Ovary (tissue), 9 donors: ENCODE measurements around the gene ACYP2. TPM values are rescaled to one million over a fixed set of nuclear protein-coding genes. Genes with fewer than 3 reads are reported as not detected.

ENCODE experiments used
- DNase-seq, 5 donors: peaks; one replicate each; pipeline ENCODE4 v3.0.0-alpha.2; 2019 to 2020
- H3K27ac ChIP-seq, 2 donors: fragments of 200-600 bp; one replicate each; pipeline versions ENCODE4 v1.5.1 to v1.8.0; 2019 to 2022
- H3K27me3 ChIP-seq: fragments of 200-600 bp; one replicate; pipeline ENCODE4 v1.8.0; 2022
- H3K36me3 ChIP-seq: fragments of 200-600 bp; sonication (generic); one replicate; pipeline ENCODE4 v1.5.1; 2019
- H3K4me1 ChIP-seq: one replicate; pipeline ENCODE4 v1.8.1; 2013; ENCODE audit warnings: mild to moderate bottlenecking, moderate library complexity; ENCODE audit not compliant: insufficient read depth
- H3K4me3 ChIP-seq: fragments of 200-600 bp; sonication (generic); one replicate; pipeline ENCODE4 v1.5.1; 2017
- H3K9me3 ChIP-seq, 2 donors: fragments of 200-600 bp in 1 of 2; sonication (generic) in 1 of 2; one replicate each; pipeline versions ENCODE4 v1.5.1 to v1.8.1; 2013 to 2019; ENCODE audit warnings: mild to moderate bottlenecking in 1 of 2, moderate library complexity in 1 of 2
- CTCF ChIP-seq, 3 donors: fragments of 450-650 bp in 2 of 3; fragments of 200-600 bp in 1 of 3; IDR thresholded peaks; one replicate each; pipeline versions ENCODE4 v1.5.1 to v1.8.0; 2016 to 2022; ENCODE audit warnings: antibody characterized with exemption in 3 of 3, mild to moderate bottlenecking in 1 of 3
- EP300 ChIP-seq: sonication (generic); formaldehyde crosslinking; IDR thresholded peaks from one replicate; pipeline ENCODE4 v1.6.1; 2017; ENCODE audit warnings: antibody characterized with exemption
- POLR2A ChIP-seq: fragments of 450-650 bp; IDR thresholded peaks from one replicate; pipeline ENCODE4 v1.6.1; 2017; ENCODE audit warnings: antibody characterized with exemption, mild to moderate bottlenecking, moderate library complexity
- WGBS, 3 donors: extraction: QIAGEN DNeasy Blood & Tissue Kit in 1 of 3; methylation state at CpG; one replicate each; pipeline versions ENCODE4 v1.1.5 to v1.1.7; 2013 to 2017; 5-methylcytosine and 5-hydroxymethylcytosine counted together
- intact Hi-C, 4 donors: fragments of 100-400 bp; cut with DNase I; formaldehyde crosslinking; loops; one replicate each; pipeline versions ENCODE4 v1.11.0 to v1.15.1; 2022 to 2023
- polyA plus RNA-seq, 2 donors: library from polyadenylated mRNA; stranded (reverse); fragments of 200-250 nt in 1 of 2; fragments of 350-450 nt in 1 of 2; fragmentation: Illumina TruSeq in 1 of 2; extraction: RNeasy Lipid Tissue Mini Kit (QIAGEN cat#74804) in 1 of 2; gene quantifications; one replicate each; pipeline ENCODE4 v1.2.3, GENCODE V29; 2013 to 2014
- total RNA-seq, 7 donors: library from RNA; depleted of rRNA in 2 of 7; stranded (reverse); fragments of >200 nt in 2 of 7; fragmentation: NEBNext Ultra II Directional in 3 of 7; extraction: Animal tissue kit (Norgen Biotek cat#: 25700) in 3 of 7; gene quantifications; one replicate each; pipeline versions ENCODE4 v1.1.0 to v1.2.4, GENCODE V29; 2016 to 2023
- donor health status: DM: no; HTN: no; CAD: no; lungs with moderate emphysema.
- donor health status: DM: no; HTN: no; CAD: no.
- donor health status: Bipolar disorder and iron deficiency.
- donor health status: DM: yes; HTN: yes; CAD: no.
- donor health status: DM: no; HTN: no; CAD: no.
- donor health status: DM: yes; HTN: yes; CAD: no.

ACYP2 gene
- total and polyA plus RNA-seq, 9 donors, result 10.4 to 27.1 (median 13.9) TPM

- Histone ChIP-seq H3K36me3 (no peaks in the 10 kb centered on the region), H3K27me3 (no peaks in the 10 kb centered on the region), H3K27ac (no peak overlapping the region), H3K4me1 (no peaks in the 10 kb centered on the region), H3K4me3 (no peak overlapping the region), H3K9me3 (no peaks in the 10 kb centered on the region)
- 90 to 97% (median 96%) methylated on average over 1 of the region's 1 CpG for WGBS, 3 donors
- intact Hi-C loops, result no loop called here
- DNase-seq, result no peak
- no peak for TF ChIP-seq EP300
- no peak for TF ChIP-seq POLR2A
- TF ChIP-seq CTCF (IDR thresholded peaks at IDR 0.05), result no peak
Measured at GRCh38 chr2:54073796-54074195, 41.6 kb upstream of the ACYP2 start.

- no peak for DNase-seq
- WGBS, 3 donors, result 85 to 91% (median 87%) methylated on average over 9 of the region's 9 CpGs
- H3K9me3 ChIP-seq, result no peaks in the 10 kb centered on the region
- no peaks in the 10 kb centered on the region for H3K27me3 ChIP-seq
- intact Hi-C loops, result no loop called here
- no peak overlapping the region for H3K27ac ChIP-seq
- H3K4me1 ChIP-seq, result no peaks in the 10 kb centered on the region
- H3K4me3 ChIP-seq, result no peak overlapping the region
- H3K36me3 ChIP-seq, result no peaks in the 10 kb centered on the region
- TF ChIP-seq EP300 (no peak), POLR2A (no peak), CTCF (IDR thresholded peaks at IDR 0.05) (no peak)
Measured at GRCh38 chr2:54074606-54075341, 40.6 kb upstream of the ACYP2 start.

DNA sequence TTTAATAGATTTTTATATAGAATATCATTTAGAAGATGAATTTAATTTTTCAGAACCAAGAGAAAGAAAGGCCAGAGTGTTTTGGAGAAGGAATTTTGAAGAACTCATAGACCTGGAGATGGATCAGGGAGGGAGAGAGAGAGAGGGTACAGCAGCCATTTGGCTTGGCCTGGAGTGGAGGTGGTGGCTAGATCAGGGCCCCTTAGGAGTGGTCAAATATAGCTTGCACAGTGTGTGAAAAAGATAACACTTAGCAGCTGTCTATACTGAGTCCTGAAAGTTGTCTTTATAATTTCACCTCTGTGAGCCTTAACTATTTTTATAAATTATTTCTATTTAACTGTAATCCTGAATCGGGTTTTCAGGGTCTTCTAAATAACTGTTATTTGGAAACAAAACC is 38.8 kb upstream of the ACYP2 start:
- Histone ChIP-seq H3K4me1 (no peaks in the 10 kb centered on the region), H3K27ac (no peak overlapping the region), H3K9me3 (no peaks in the 10 kb centered on the region), H3K4me3 (no peak overlapping the region), H3K27me3 (no peaks in the 10 kb centered on the region), H3K36me3 (no peaks in the 10 kb centered on the region)
- no peak for DNase-seq
- WGBS, 3 donors, result 47 to 85% (median 63%) methylated on average over 1 of the region's 1 CpG
- intact Hi-C loops, result no loop called here
- TF ChIP-seq EP300 (no peak), CTCF (IDR thresholded peaks at IDR 0.05) (no peak), POLR2A (no peak)

DNA sequence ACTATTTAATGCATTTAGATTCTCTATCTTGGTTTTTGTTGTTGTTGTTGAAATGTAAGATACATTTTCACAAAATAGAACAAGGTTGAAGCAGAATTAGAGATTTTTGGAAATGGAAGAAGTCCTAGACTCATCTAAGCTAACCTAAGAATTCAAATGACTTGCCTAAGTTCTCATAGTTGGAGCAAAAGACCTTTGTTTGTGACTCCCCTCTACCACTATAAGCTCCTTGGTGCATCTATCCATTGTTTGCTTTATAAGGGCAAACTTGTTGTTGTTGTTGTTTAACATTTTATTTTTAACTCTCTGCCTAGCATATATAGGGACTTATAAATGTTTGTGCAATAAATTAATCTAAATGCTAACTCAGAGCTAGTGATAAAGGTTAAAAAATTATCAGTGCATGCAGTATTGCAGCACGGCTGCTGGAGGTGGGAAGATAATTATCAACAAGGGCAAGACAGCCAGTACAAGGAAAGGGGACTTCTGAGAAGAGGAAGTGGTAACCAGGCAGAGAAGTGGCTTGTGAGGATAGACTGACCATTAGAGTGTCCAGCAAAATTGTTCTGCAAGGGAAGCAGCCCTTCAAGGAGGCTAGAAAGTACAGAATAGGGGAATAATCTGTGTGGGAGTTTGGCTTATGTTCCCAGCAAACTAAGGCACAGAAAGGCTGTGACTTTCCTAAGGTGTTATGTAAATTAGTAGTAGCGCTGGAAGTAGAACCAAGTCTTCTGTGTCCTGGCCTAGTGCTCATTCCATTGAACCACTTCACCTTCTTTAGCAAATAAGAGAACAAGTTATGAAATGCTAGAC is 38.1 kb upstream of the ACYP2 start:
- TF ChIP-seq POLR2A (no peak), CTCF (IDR thresholded peaks at IDR 0.05) (no peak), EP300 (no peak)
- no peaks in the 10 kb centered on the region for H3K9me3 ChIP-seq
- no peaks in the 10 kb centered on the region for H3K4me1 ChIP-seq
- no peak for DNase-seq
- H3K27me3 ChIP-seq, result no peaks in the 10 kb centered on the region
- intact Hi-C loops, result no loop called here
- 91 to 98% (median 93%) methylated on average over 2 of the region's 2 CpGs for WGBS, 3 donors
- H3K4me3 ChIP-seq, result no peak overlapping the region
- H3K27ac ChIP-seq, result no peak overlapping the region
- no peaks in the 10 kb centered on the region for H3K36me3 ChIP-seq
